Measurements from ENCODE around the gene SRGAP3.

Gene SRGAP3

DNA sequence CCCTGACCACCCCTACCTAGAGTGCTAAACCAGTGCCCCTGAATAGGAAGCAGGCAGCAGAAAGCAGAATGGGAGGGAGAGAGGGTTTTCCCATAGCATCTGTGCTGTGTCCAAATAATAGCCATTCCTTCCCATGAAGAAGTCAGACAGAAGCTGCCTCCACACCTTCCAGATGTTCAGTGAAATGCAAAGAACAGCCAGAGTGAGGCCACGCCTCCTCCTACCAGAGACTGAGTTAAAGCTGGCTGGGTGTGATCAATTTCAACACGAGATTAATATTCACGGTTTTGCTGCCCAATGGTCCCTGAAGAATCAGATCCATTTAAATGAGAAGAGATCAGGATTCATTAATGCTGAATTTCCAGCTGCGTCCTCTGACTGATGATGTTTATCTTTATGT is 111.8 kb downstream of the SRGAP3 start:
- DNase-seq = no peak

DNA sequence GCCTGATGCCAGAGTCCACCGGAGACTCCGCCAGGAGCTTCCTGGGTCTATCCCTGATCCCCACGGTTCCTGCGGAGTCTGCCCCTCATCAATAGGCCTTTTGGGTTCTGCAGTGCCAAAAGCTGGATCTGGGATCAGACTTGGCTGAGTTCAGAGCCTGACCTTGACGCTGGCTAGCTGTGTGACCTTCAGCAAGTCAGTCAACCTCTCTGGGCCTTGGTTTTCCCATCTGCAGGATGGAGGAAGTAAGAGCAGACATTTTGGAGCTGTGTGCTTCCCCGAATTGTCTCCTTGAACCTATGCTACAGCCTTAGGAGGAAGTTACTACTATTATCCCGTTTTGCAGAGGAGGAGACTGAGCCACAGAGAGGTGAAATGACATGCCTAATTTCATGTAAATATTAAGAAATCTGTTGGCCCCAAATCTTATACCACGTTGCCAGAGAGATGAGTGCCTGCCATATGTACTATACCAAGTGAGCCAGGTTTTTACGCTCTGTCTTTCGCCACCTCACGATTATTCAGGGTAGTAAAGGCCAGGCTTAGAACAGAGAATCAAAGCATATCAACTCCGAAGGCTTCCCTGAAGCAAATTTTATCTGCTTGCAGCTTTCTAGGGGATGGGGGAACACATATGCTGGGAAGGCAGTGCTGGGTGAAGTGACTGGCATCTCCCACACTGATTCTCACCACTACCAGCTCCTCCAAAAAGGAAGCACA is 112.5 kb downstream of the SRGAP3 start:
- no peak for DNase-seq

DNA sequence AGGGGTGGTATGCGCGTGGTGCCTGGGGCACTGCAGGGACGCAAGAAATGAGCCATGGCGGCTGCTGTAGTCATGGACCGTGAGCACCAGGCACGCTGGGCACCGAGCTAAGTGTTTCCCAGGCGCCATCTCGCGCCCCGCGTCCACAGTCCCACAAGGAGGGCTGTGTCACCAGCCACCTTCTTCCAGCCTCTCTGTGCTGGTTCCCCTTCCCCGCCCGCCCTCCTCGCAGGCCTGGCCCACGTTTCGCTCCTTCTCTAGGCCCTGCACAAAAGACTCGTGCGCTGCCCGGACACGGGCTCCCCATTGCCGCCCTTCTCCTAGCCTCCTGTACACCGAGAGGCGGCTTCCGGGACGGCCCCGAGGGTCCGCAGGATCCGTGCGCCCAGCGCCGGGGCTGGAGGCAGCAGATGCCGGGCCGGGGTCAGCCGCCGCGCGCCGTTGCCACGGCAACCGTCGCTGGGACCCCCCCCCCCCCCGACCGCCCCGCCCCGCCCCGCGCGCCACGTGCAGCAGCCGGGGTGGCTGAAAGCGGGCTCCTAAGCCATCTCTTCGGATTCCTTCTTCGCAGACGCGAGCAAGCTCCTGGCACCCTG is 113.4 kb downstream of the SRGAP3 start:
- DNase-seq = no peak

DNA sequence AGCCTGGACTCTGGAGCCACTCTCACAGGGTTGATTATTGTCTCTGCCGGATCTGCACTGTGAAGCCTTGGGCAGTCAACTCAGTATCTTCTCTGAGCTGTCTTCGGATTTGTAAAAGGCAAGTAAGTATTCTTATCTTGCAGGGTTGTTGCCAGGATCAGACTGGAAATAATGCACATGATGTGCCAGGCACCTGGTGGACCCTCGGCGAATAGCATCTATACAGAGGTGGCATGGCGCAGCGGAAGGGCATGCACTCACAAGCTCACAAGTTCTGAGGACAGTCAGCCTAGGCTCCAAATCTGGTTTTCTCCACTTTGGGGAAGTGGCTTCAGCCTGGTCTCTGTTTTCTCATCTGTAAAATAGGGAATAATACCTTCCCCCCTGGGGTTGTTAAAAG is 113.9 kb downstream of the SRGAP3 start:
- no peak for DNase-seq

DNA sequence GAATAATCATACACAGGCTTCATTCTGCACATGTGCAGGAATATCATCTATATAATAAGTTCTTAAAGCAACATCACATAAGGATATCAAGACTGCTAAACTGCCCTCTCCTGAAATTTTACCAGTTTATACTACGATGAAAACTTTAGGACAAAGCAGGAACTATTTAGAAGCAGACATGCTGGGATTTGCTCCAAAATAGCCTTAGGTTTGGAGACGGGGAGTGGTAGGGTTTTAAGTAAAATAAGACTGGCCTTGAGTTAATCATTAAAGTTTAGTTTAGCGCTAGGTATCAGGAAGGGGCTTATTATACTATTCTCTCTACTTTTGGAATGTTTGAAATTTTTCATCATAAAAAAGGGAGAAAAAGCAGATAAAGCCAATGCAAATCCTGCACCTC is 115.8 kb downstream of the SRGAP3 start:
- DNase-seq = no peak

DNA sequence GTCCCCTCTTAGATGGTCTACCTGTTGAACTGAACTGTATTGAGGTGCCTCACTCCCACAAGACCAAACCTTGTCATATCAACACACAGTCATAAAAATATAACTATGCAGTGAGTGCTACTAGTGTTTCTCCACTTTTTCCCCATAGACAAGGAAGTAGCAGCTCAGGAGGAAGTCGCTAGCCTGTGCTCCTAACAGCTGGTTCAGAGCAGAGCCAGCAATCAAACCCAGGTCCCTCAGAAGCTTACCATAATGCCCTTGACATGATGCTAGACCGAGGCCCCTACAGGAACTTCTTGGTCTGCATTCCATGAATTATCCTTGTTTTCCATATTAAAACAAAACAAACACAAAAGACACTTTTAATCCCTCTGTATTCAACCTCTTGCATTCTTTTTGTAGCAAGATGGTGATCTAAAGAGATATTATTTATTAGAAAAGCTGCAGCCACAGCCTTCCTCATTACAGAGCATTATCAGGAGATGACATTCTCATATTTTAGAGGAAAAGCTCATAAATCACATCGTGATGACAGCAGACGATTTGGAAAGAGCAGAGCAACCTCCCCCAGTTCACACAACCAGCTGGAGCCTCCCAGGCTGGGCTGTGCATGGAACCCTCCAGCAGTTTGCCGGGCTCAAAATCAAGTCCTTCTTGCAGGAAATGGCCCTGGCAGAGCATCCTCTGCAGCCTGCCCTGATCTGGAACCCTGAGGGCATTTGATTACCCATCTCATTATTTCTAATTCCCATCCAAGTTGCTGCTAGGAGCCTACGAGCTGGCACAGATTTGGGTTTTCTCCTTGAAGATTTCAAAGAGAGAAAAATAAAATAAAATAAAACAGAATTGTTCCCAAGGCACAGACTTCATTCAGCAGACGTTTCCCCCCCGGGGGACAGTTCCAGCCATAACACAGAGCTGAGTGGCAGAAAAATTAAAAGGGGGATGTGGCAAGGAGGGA is 118.8 kb downstream of the SRGAP3 start:
- no peak for DNase-seq

DNA sequence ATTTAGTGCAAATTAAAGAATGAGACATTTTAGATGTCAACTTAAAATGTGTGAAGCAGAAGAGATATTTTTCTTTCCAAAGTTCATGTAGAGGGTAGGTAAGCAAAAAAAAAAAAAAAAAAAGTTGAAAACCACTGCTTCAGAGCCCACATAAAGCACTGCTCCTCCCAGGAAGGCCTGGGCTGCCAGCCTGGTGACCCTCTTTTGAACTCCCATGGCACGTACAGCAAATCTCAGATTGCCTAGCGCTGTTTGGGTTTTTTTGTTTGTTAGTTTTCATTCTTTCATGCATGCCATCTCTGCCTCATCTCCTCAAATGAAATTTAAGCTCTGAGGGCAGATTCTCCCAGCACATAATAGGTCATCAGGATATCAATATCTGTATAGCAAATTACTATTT is 120.1 kb downstream of the SRGAP3 start:
- DNase-seq = no peak

DNA sequence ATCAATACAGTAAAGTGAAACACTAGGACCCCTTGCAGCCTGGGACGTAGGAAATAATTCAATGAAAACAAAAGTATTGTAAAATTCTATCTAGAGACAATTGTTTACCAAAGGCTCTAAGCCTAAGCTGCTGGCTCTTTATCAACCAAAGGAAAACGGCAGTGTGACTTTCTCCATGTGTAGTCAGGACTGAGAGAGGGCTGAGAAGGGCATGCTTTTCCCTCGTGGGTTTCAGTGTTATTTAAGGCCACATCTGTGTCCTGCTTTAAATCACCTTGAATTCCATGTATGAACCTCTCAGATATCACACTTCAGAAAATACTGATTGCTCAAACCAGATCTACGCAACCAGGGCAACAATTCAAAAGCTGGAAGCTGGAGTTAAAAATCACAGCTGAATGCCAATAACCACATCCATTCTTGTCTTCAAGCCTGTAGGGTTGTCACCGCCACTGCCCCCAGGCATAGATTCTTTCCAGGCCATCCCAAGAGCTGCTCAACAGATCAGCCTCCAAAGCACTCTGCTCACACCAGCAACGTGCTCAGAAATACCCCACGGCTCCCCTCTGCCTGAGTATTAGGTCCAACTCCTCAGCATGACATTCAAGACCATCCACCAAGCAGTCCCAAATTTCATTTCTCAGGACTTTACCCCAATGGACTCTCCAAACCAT is 124.0 kb downstream of the SRGAP3 start:
- no peak for DNase-seq

DNA sequence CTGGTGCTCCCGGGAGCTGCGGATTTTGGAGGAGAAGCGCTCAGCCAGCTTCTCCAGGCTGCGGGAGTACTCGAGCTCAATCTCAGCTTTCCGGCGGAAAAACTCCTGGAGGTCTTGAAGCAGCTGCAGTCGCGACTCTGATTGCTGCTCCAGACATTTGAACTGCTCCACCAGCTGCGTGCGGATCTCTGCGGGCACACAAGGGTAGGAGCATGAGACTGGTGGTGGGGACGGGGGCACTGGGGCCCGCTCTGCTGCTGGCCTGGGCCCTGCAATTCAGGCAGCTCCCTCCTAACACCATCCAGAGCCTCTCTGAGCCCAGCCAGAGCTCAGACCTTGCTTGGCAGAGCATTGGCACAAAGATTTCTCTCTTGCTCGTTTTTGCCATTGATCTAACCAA is 124.7 kb downstream of the SRGAP3 start:
- DNase-seq = no peak

DNA sequence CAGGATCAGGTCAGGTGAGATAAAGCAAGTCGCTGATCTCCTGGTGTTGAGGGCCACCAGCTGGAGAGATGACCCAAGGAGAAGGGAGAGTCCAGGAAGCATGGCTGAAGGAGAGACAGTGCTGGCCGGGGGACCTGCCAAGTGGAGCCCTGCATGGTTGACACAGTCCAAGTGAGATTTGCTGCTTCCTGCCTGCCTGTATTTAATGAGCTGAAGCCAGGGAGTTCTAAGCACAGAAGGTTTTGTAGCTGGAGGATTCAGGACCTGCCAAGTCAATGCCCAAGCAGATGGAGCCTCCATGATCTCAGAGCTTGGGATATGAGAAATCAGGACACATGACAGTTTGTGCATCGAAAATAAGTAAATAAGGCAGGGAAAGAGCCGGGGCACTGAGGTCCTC is 125.6 kb downstream of the SRGAP3 start:
- no peak for DNase-seq

DNA sequence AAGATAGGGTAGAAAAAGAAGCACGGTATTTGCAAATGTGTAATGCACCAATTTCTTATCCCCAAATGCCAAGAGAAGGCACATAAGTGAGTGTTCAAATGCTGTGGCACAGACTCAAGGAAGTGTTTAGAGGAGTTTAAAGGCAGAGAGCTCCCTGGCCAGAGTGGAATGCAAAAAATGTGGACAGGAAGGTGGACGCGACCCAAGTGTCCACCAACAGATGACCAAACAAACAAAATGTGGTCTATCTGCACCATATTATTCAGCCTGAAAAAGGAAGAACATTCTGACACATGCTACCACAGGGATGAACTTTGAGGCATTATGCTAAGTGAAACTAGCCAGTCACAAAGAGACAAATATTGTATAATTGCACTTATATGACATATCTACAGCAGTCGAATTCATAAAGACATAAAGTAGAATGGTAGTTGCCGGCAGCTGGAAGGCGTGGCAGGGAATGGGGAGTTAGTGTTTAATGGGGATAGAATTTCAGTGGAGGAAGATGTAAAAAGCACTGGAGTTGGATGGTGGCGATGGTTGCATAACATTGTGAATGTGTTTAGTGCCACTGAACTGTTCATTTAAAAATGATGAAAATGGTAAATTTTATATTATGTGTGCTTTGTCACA is 126.6 kb downstream of the SRGAP3 start:
- no peak for DNase-seq

DNA sequence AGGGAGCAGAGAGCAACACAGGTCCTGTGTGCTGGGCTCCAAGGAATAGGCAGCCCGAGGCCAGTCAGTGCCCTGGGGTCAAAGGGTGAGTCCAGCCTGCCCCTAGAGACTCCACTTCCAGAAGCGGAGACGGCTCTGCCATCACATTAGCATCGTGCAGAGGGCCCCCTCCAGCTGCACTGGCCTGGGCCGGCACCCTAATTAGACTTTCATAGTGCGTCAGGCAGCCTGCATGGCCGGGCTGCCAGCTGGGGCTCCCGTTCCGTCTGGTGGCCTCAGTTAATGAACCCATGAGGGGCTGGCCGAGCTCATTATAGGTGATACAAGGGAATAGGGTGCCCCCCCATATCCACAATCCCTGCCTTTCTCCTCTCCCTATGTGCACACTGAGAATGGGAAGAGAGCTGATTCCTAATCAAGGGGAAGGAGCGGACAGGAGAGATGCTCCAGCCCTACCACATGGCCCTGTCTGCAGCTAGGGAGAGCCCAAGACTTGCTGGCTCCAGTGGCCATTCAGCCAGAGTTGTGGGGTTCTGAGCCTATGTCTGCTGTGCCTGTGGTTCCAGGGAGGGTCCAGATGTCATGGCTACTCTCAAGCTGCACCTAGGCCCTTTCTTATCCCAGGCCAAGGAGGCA is 128.0 kb downstream of the SRGAP3 start:
- no peak for DNase-seq

DNA sequence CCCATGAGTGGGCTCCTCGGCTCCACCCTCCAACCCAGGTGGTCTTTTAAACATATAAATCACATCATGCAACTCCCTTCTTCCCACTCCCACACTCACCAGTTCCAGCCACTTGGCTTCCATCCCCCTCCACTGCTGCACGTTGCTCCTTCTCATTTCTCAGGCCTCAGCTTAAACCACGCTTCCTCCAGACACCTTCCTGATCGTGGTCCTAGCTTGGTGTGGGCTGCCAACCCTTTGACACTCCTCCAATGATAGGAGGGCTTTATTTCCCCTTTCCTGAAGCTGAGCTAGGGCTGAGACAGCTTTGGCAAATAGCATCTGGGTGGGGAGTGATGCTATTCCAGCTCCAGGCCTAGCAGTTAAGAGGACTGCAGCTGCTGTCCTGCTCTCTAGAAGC is 130.1 kb downstream of the SRGAP3 start:
- no peak for DNase-seq

DNA sequence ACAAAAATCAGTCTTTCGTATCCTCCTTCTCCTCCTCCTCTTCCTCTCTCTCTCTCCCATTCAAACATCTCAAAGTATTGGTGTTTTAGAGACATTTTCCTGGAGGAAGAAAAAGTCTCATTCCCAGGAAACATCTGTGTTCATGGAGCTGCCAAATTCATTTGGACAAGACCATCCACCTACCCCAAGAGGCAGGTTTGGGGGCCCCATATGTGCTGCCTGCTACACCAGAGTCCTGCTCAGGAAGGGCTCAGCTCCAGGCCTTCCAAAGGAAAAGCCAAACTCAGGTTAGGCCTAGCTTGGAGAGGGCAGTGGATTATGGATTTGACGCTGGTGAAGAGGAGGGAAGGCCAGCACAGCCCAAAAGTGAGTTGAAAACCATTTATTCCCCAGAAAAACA is 131.2 kb downstream of the SRGAP3 start:
- no peak for DNase-seq

DNA sequence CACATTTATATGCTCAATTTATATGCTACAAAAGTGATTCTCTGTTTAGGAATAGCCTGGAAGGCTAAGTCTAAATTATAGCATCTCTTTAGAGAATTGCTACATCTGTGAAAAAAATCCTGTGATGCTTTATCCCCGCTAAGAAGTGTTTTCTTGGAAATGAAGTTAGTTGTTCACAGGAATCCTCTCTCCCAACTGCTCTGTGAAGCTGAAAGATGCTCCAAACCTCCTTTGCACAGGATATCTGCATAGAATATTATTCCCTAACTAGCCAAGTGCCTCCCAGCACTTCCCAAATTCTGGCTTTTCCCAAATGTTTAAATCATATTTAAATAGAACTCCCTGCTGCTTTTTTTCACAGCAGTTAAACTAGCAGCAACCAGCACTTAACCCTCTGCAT is 132.2 kb downstream of the SRGAP3 start:
- DNase-seq = no peak

DNA sequence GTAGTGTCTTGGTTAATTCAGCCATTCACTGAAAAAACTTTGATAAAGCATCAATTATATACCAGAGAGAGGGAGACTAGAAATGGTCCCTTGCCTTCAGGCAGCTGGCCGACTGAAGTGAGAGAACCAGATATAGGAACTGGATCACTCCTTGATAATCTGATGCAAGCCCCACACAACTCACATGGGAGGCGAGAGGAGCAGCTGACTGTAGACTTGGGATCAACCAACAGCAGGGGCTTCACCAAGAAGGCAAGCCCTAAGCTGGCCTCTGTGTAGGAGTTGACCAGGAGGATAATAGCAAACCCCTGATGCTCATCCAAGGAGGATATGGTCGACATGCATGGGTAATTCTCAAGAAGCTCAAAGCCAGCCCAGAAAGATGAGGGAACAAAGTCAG is 133.1 kb downstream of the SRGAP3 start:
- no peak for DNase-seq

DNA sequence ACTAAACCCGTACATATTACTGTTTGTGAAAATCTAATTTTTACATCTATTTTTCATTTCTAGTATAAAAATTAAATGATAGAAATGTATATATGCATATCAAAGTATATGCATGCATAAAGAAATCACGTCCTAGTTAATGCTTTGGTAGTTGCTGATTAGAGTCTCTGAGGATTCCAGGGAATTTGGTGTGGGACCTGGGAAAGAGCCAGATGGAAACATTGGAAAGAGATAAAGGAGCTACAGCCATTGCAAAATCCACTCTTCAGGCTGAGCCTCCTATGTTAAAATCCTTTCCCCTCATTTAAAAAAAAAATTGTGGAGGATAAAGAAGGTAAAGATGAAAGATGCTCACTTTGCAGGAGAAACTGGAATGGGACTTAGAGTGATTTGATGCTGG is 134.1 kb downstream of the SRGAP3 start:
- no peak for DNase-seq

DNA sequence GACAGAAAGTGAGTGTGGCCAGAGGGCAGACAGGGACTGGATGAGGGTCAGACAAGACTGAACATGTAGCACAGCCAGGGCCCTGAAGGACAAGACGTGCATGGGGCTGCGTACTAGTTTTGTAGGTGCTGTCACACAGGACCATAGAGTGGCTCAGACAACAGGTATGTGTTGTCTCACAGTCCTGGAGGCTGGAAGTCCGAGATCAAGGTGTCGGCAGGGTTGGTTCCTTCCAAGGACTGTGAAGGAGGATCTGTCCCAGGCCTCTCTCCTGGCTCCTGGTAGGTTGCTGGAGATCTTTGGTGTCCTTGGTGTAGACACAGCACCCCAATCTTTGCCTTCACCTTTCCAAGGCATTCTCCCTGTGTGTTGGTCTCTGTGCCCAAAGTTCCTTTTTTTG is 136.4 kb downstream of the SRGAP3 start:
- DNase-seq = no peak

DNA sequence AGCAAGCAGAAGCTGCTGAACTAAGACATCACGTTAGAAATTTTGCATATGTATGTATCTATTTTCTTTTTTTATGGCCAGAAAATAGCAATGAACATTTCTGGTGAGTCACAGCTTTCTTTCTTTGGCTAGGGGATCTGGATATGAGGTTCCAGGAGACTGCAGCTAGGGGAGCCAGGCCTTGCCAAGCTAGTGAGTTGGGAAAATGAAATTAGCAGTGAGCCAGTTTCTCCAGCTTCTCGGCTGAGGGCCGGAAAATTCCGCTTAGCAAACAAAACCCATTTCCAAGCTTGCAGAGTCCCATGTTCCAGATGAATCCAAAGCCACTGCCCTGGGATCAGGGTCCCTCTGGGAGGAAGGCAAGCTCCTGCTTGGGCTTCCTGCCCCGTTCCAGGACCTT is 137.6 kb downstream of the SRGAP3 start:
- no peak for DNase-seq

DNA sequence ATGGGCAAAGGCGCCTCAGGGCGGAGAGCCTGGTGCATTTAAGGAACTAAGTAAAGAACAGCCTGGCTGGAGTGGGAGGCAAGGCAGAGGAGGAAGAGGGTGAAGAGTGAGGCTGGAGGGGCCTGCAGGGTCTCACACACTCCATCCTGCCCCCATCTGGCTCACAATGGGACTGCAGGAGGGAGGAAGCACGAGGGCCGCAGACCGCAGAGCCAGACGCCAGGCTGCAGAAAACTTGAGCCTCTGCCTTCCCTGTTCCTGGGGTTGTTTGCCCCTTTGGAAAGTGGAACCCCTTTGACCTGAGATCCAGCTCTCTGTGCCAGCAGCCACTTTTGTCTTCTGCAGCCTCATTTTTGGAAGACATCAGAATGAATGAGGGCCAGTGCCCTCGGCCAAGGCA is 138.0 kb downstream of the SRGAP3 start:
- DNase-seq = no peak

DNA sequence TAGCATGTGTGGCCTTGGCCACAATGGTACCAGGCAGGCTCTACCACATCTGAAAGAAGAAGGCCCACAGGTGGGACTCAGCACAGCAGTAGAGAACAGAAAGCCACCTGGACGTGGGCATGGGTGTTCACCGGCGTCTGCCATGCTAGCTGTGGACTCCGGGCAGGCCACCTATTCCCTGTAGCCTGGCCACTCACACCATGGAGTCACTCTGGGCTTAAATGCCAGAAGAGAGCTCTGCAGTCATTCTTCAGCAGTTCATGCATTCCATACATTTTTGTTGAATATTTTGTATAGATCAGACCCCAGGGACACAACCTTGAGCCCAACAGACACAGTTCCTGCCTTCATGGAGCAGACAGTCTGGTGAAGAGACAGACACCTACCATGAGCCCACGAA is 138.6 kb downstream of the SRGAP3 start:
- no peak for DNase-seq

DNA sequence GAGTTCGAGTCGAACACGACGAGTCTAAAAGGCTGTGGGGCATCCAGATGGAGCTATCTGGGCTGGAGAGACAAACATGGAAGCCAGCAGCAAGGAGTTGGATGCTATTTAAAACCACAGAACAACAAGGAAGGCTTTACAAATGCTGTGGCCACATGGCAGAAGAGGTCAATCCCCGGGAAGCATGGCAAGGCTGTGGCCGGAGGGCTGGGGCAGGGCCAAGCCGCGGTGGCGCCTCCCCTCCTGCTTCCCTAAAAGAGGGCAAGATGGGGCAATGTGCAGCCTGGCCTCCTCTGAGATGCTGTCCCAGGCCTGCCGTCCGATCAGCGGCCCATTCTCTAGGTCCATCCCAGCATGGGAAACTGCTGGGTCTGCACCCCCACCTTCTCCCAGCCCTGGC is 139.1 kb downstream of the SRGAP3 start:
- DNase-seq = no peak

DNA sequence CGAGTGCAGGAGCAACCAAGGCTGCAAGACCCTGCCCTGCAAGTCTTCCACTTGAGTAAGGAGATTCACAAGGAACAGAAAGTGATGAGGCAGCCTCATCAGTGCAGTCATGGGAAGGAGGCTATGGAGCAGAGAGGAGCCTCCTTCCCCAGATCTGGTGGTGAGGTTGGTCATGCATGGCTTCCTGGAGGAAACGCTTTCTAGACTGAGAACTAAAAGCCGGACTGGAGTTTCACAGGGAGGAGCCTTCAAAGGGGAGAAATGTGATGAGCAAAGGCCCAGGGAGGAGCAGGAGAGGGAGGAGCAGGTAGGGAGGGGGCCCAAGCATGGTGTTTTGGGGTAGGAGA is 139.9 kb downstream of the SRGAP3 start:
- DNase-seq = no peak
